Muscle layer of colon (tissue), 2 donors: ENCODE results near the gene OR2A7.
"Not testable (repeated sequence)": the region's sequence is repeated elsewhere in the genome, so short reads cannot be mapped to it uniquely, and the experiment has no call there.

Source experiments
- H3K27ac ChIP-seq: one replicate; pipeline ENCODE4 v1.7.0; 2013; ENCODE audit warnings: low read depth, mild to moderate bottlenecking, low read length, moderate library complexity
- H3K27me3 ChIP-seq, 2 donors: one replicate each; pipeline ENCODE4 v1.7.0; 2013; ENCODE audit warnings: low read length in 2 of 2, mild to moderate bottlenecking in 2 of 2; ENCODE audit not compliant: insufficient read depth in 2 of 2, control insufficient read depth in 1 of 2
- H3K36me3 ChIP-seq: one replicate; pipeline ENCODE4 v1.7.0; 2013; ENCODE audit warnings: mild to moderate bottlenecking, low read length; ENCODE audit not compliant: insufficient read depth
- H3K4me1 ChIP-seq: one replicate; pipeline ENCODE4 v1.7.0; 2013; ENCODE audit warnings: mild to moderate bottlenecking, low read length; ENCODE audit not compliant: insufficient read depth
- H3K4me3 ChIP-seq, 2 donors: one replicate each; pipeline ENCODE4 v1.7.0; 2013; ENCODE audit warnings: low read length in 2 of 2, low read depth in 1 of 2, mild to moderate bottlenecking in 1 of 2, moderate library complexity in 1 of 2
- H3K9ac ChIP-seq: one replicate; pipeline ENCODE4 v1.7.0; 2013; ENCODE audit warnings: low read length
- H3K9me3 ChIP-seq: one replicate; pipeline ENCODE4 v1.7.0; 2013; ENCODE audit warnings: mild to moderate bottlenecking, low read length
- donor health status: abdominal sarcoma.
- donor health status: Adenocarcinoma of cecum.

The OR2A7 gene

DNA sequence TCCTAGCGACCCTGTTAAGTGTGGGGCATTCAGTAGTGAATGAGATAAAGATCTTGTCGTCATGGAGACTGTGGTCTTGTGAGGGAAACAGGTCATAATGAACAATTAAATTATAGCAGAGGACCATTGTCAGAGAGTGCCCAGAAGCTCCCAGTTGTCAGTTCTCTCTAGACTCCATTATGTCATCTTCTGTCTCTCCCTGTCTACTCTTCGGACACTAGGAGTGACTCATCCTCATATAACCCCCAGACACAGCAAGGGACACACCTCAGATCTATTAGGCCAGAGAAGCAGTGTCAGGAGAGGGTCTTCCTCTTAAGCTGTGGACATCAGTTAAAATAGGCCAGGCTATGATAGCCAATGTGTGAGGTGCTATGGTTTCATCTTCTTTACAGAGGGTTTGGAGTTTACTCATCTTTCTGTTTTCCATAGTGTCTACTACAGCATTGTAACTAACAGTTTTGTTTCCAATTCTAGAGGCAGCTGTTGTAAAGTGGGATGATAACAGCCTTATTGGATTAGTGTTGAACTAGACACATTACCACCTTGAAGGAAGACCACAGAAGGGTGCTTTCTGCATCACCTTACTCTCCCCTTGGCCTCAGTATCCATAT lies 22.7 kb upstream of the OR2A7 start:
- H3K36me3 ChIP-seq, H3K27ac ChIP-seq, H3K9ac ChIP-seq, H3K4me1 ChIP-seq, H3K9me3 ChIP-seq, H3K27me3 ChIP-seq, H3K4me3 ChIP-seq: not testable (repeated sequence)

DNA sequence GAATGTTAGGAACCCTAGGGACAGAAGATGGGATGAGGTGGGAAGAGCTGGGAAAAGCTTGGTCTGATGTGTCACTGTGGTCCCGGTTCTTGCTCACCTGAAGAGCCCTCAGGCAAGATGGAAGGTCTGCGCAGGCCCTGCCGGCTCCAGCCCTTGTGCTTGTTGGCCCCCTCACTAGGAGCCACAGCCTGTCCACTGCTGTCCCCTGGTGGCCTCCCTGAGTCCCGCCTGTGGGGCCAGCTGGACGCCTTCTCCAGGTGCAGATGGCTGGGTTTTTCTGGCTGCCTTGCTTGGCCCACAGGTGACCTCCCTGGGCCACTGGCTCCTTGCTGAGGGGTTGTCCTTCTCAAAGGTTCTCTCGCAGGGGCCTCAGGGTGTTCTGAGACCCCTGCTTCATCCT lies 19.1 kb upstream of the OR2A7 start:
- not testable (repeated sequence) for H3K27me3 ChIP-seq, H3K27ac ChIP-seq, H3K9ac ChIP-seq, H3K4me1 ChIP-seq, H3K4me3 ChIP-seq, H3K9me3 ChIP-seq, H3K36me3 ChIP-seq

DNA sequence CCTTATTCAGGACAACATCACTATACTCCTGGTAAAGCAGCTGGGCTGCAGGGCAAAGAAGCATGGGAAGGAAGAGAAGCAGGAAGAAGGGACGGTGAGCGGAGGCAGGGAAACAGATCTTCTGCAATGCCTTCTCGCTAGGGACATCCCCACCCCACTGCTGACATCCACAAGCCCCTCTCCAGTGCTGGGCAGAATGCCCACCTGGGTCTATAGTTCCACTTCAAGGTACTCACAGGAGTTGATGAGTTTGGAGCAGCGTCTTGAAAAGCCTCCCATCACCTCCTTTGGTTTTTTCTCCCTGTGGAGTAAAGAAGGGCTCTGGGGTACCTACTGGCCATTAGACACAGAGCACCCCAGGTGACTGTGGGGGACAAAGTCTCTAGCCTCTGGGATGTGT lies 17.9 kb upstream of the OR2A7 start:
- H3K36me3 ChIP-seq, H3K4me1 ChIP-seq, H3K9ac ChIP-seq, H3K27ac ChIP-seq, H3K9me3 ChIP-seq, H3K27me3 ChIP-seq, H3K4me3 ChIP-seq: not testable (repeated sequence)

DNA sequence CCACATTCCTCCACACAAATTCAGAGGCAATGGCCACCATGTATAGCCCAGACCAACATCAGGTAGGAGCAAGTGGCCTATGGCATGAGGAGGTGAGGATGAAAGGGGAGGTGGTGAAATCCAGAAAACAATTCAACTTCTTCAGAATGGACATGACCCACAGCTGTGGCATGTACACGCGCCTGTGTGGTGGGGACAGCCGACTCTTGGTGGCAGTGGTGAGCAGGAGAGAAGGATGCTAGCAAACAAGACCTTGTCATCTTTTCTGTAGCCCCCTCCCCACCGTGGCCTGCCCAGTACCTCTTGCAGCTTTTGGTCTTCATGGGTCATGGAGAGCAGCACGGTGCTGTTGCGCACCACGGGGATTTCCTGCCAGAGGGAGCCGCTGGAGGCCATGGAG lies 17.4 kb upstream of the OR2A7 start:
- H3K4me1 ChIP-seq, H3K27me3 ChIP-seq, H3K9ac ChIP-seq, H3K36me3 ChIP-seq, H3K27ac ChIP-seq, H3K9me3 ChIP-seq, H3K4me3 ChIP-seq: not testable (repeated sequence)

DNA sequence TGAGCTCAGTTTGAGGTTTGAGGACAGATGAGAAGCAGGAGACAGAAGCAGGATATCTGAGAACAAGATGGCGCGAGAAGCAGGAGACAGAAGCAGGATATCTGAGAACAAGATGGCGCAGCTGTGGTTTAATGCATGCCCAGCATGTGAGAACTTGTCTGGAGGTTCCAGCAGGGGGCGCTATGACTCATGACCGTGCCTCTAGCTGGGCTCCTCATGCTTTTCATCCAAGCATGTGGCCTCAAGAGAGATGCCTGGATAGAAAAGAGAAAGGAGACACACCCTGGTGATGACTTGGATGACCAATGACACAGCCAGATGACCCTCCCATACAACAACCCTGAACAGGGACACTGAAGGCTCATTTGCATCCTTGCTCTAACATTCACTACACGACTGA lies 15.4 kb upstream of the OR2A7 start:
- H3K27me3 ChIP-seq, H3K4me1 ChIP-seq, H3K4me3 ChIP-seq, H3K9me3 ChIP-seq, H3K36me3 ChIP-seq, H3K27ac ChIP-seq, H3K9ac ChIP-seq: not testable (repeated sequence)

DNA sequence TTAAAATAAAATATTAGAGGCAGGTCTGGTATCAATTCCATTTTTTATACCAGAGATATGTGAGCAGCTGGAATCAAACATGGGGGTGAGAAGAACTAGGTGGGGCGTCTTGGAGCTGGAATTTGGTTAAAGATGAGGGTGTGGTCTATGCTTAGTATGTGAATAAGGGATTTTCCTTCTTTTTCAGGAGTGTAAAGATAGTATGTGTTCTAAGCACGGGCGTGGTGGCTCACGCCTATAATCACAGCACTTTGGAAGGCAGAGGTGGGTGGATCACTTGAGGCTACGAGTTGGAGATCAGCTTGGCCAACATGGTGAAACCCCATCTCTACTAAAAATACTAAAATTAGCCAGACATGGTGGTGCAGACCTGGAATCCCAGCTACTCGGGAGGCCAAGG lies 10.7 kb upstream of the OR2A7 start:
- not testable (repeated sequence) for H3K4me3 ChIP-seq, H3K27me3 ChIP-seq, H3K4me1 ChIP-seq, H3K27ac ChIP-seq, H3K9ac ChIP-seq, H3K36me3 ChIP-seq, H3K9me3 ChIP-seq

DNA sequence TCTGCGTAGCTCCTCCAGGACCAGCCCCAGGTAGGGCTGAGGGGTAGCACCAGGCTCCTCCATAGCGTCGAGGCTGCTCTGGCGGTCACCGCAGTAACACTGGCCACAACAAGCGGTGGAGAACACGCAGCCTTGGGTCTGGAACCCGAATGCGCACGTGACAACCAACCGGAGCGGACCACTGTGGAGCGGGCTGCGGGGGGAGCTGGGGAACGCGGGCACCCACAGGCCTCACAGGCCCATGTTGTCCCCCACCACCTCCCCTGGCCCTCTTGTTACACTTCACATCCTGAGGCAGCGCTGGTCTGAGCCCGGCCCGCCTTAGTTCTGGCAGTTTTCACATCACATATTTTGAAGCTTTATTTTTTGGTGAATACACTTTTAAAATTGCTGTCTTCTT lies 4.6 kb upstream of the OR2A7 start, which contains the start of gene CTAGE8:
TSS of gene CTAGE8 (minus strand) at position 101 of the 400 bp plus-strand sequence. CDS start at position 63, 38 bp downstream.
- H3K36me3 ChIP-seq, H3K4me1 ChIP-seq, H3K9me3 ChIP-seq, H3K27ac ChIP-seq, H3K4me3 ChIP-seq, H3K27me3 ChIP-seq, H3K9ac ChIP-seq: not testable (repeated sequence)

DNA sequence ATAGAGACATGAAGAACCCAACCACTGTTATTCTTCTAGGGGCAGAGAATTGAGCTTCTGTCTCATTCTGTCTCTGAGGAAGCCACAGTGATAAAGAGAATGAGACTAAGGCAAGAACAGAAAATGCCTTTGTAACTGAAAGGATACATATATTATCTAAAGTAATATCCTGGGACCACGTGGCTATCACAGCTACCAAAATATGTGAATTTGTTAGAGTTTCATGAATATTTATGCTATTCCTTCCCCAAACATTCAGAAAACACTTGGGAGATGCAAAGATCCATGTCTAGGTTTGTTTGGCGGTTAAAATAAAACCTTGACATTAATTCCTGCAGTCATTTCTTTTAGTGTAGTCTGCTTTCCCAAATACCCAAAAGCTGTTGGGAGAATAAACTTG lies 2.5 kb downstream of the OR2A7 start:
- H3K9me3 ChIP-seq, H3K4me3 ChIP-seq, H3K36me3 ChIP-seq, H3K4me1 ChIP-seq, H3K27me3 ChIP-seq, H3K9ac ChIP-seq, H3K27ac ChIP-seq: not testable (repeated sequence)

DNA sequence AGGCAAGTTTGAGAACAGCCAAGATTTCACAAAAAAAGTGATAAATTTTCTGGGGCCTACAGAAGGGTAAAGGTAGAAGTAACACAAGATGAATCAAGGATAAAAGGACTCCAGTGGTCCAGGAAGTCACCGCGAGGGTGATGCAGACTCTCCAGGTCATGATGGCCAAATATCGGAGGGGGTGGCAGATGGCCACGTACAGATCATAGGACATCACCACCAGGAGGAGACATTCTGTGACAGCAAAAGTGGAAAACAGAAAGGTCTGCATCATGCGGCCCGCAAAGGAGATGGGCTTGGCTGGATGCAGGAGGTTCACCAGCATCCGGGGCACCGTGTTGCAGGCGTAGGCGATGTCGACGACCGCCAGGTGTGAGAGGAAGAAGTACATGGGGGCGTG lies 5.5 kb downstream of the OR2A7 start:
- not testable (repeated sequence) for H3K9ac ChIP-seq, H3K4me3 ChIP-seq, H3K36me3 ChIP-seq, H3K27ac ChIP-seq, H3K27me3 ChIP-seq, H3K9me3 ChIP-seq, H3K4me1 ChIP-seq

DNA sequence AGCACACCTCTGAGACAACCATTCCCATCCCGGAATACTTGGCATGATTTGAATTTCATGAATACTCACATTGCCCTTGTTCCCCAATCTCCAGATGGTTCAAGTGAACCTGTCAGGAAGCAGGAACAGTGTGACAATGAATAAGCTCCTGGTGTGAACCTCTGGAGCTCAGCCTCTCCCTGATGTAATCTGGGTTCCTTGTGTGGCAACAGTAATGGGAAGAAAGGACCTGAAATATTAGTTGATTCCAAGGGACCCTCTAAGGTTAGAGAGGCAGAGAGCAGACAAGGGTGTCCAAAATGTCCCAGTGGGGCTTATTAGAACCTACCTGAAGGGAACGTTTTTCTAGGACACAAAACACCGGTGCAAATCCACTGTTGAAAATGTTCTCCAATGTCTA lies 8.5 kb downstream of the OR2A7 start:
- H3K4me3 ChIP-seq, result no peak overlapping the region
- no peak overlapping the region for H3K9ac ChIP-seq
- no peaks in the 10 kb centered on the region for H3K4me1 ChIP-seq
- no peak overlapping the region for H3K27ac ChIP-seq
- no peaks in the 10 kb centered on the region for H3K9me3 ChIP-seq
- H3K27me3 ChIP-seq, result no peaks in the 10 kb centered on the region
- H3K36me3 ChIP-seq, result no peaks in the 10 kb centered on the region

DNA sequence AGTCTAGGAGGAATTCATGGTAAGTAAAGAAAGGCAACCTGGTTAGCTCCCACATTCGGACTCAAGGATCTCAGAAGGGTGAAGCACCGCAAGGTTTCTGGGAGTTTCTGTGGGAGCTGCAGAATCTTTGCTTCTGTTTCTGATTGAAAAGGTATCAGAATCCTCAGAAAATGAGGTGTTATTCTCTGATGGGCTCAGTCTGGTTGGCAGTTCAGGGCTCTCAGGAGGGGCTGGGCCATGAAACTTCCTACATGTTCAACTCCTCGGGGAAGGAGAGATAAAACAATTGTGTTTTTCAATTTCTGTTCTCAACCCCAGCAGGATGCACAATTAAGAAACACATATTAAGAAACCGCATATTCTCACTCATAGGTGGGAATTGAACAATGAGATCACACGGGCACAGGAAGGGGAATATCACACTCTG lies 9.1 kb downstream of the OR2A7 start:
- H3K4me1 ChIP-seq, result no peaks in the 10 kb centered on the region
- H3K9me3 ChIP-seq, result no peaks in the 10 kb centered on the region
- no peaks in the 10 kb centered on the region for H3K36me3 ChIP-seq
- H3K27me3 ChIP-seq, result no peaks in the 10 kb centered on the region
- H3K27ac ChIP-seq, result no peak overlapping the region
- no peak overlapping the region for H3K4me3 ChIP-seq
- no peak overlapping the region for H3K9ac ChIP-seq

DNA sequence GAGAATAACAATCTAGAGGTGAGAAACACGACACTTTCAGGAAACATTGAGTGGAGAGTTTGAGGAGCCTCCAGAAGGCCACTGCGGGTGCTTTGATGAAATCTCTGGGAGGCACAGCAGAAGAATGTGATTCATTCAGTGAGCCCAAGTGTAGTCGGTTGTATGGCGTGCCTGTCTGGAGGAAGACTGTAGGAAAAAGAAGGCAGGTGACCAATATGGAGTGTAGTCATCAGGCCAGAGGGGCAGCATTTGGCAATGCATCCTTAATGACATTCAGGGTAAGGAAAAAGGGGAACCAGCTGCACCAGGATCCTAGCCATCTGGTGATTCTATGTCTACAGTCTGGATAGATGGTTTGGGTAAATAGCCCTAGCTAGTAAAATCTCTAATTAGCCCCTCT lies 12.3 kb downstream of the OR2A7 start:
- H3K4me1 ChIP-seq, H3K27me3 ChIP-seq, H3K27ac ChIP-seq, H3K9me3 ChIP-seq, H3K9ac ChIP-seq, H3K36me3 ChIP-seq, H3K4me3 ChIP-seq: not testable (repeated sequence)
